Left lung (tissue), 10 donors: ENCODE measurements around the gene TRMT11. TPM values are rescaled to one million over a fixed set of nuclear protein-coding genes. Genes with fewer than 3 reads are reported as not detected.

Source experiments
- ATAC-seq: fragments of 200-7000 bp; cut with Tn5 transposase; one replicate; pipeline ENCODE4 v1.9.1; 2020; ENCODE audit warnings: moderate library complexity
- DNase-seq, 4 donors: peaks; one replicate each; pipeline ENCODE4 v3.0.0-alpha.2; 2013 to 2020
- H3K27ac ChIP-seq, 2 donors: fragments of 200-600 bp; sonication (generic) in 1 of 2; one replicate each; pipeline versions ENCODE4 v1.5.0 to v1.8.0; 2020 to 2021
- H3K27me3 ChIP-seq, 2 donors: fragments of 200-600 bp; sonication (generic) in 1 of 2; one replicate each; pipeline versions ENCODE4 v1.5.0 to v1.8.0; 2020 to 2021
- H3K36me3 ChIP-seq, 2 donors: fragments of 200-600 bp; sonication (generic) in 1 of 2; one replicate each; pipeline versions ENCODE4 v1.5.0 to v1.8.0; 2020 to 2021
- H3K4me1 ChIP-seq, 2 donors: fragments of 200-600 bp; one replicate each; pipeline ENCODE4 v1.8.0; 2021
- H3K4me3 ChIP-seq, 2 donors: fragments of 200-600 bp; sonication (generic) in 1 of 2; one replicate each; pipeline versions ENCODE4 v1.5.0 to v1.8.0; 2020 to 2021; ENCODE audit warnings: mild to moderate bottlenecking in 1 of 2
- H3K9me3 ChIP-seq, 2 donors: fragments of 200-600 bp; sonication (generic) in 1 of 2; one replicate each; pipeline versions ENCODE4 v1.5.0 to v1.8.0; 2020 to 2021
- CTCF ChIP-seq, 2 donors: fragments of 200-600 bp; sonication (generic) in 1 of 2; IDR thresholded peaks; one replicate each; pipeline versions ENCODE4 v1.5.0 to v1.8.0; 2021; ENCODE audit warnings: antibody characterized with exemption in 2 of 2
- intact Hi-C, 2 donors: fragments of 100-400 bp; cut with DNase I; formaldehyde crosslinking; loops; one replicate each; pipeline versions ENCODE4 v1.11.2 to v1.14.2; 2022
- polyA plus RNA-seq, 6 donors: library from polyadenylated mRNA; unstranded; fragments of 120-200 nt; gene quantifications; one replicate each; pipeline ENCODE4 v1.2.1, GENCODE V29; 2013; ENCODE audit not compliant: insufficient read length in 6 of 6
- total RNA-seq, 2 donors: library from RNA; stranded (reverse); fragmentation: NEBNext Ultra II Directional; extraction: Animal tissue kit (Norgen Biotek cat#: 25700); gene quantifications; one replicate each; pipeline ENCODE4 v1.2.1, GENCODE V29; 2021
- donor health status: DM: no; HTN: yes; CAD: no.
- donor health status: DM: no; HTN: no; CAD: no.

TRMT11 gene
- total and polyA plus RNA-seq, 8 donors: 17.2 to 39.7 (median 27.6) TPM

GRCh38 chr6:125985522-125985921 lies 818 bp upstream of the TRMT11 start:
- H3K27ac ChIP-seq: peak overlapping the region; percentile 74 to 78
- H3K4me1 ChIP-seq: peaks cover 6 to 22% of the 10 kb centered on the region in 2 donors
- peak overlapping the region in 1 of 2 donors; percentile 63 for H3K4me3 ChIP-seq
- intact Hi-C loops: no loop called here
- DNase-seq (no peak), ATAC-seq (peak; percentile 26)
- no peaks in the 10 kb centered on the region for H3K27me3 ChIP-seq
- TF ChIP-seq CTCF (IDR thresholded peaks at IDR 0.05): no peak
- no peaks in the 10 kb centered on the region for H3K9me3 ChIP-seq
- peaks cover 0 to 9% of the 10 kb centered on the region in 2 donors for H3K36me3 ChIP-seq

- ATAC-seq: no peak
- peaks cover 6 to 22% of the 10 kb centered on the region in 2 donors for H3K4me1 ChIP-seq
- peaks cover 0 to 9% of the 10 kb centered on the region in 2 donors for H3K36me3 ChIP-seq
- H3K27ac ChIP-seq: peak overlapping the region; percentile 74 to 78
- DNase-seq: no peak
- intact Hi-C loops: no loop called here
- H3K27me3 ChIP-seq: no peaks in the 10 kb centered on the region
- no peaks in the 10 kb centered on the region for H3K9me3 ChIP-seq
- H3K4me3 ChIP-seq: peak overlapping the region; percentile 63 to 89
- no peak for TF ChIP-seq CTCF (IDR thresholded peaks at IDR 0.05)
These were observed 400 bp upstream of the TRMT11 start for GRCh38 chr6:125985979-125986300.

- peak overlapping the region; percentile 63 to 89 for H3K4me3 ChIP-seq
- no peak for TF ChIP-seq CTCF (IDR thresholded peaks at IDR 0.05)
- H3K27me3 ChIP-seq: no peaks in the 10 kb centered on the region
- peak overlapping the region; percentile 74 to 78 for H3K27ac ChIP-seq
- ATAC-seq (peak; percentile 8), DNase-seq (peak in 1 of 4 donors; percentile 5)
- H3K4me1 ChIP-seq: peaks cover 6 to 22% of the 10 kb centered on the region in 2 donors
- no peaks in the 10 kb centered on the region for H3K9me3 ChIP-seq
- intact Hi-C loops: no loop called here
- peaks cover 0 to 3% of the 10 kb centered on the region in 2 donors for H3K36me3 ChIP-seq
These were observed 782 bp downstream of the TRMT11 start for GRCh38 chr6:125987026-125987617.

GRCh38 chr6:125988280-125988679 lies 1.9 kb downstream of the TRMT11 start:
- H3K4me3 ChIP-seq: no peak overlapping the region
- no peaks in the 10 kb centered on the region for H3K36me3 ChIP-seq
- DNase-seq (no peak), ATAC-seq (no peak)
- no peaks in the 10 kb centered on the region for H3K9me3 ChIP-seq
- H3K27me3 ChIP-seq: no peaks in the 10 kb centered on the region
- H3K4me1 ChIP-seq: peaks cover 6 to 22% of the 10 kb centered on the region in 2 donors
- TF ChIP-seq CTCF (IDR thresholded peaks at IDR 0.05): no peak
- H3K27ac ChIP-seq: no peak overlapping the region
- intact Hi-C loops: no loop called here

GRCh38 chr6:125989631-125990030 lies 3.3 kb downstream of the TRMT11 start:
- intact Hi-C loops: no loop called here

More at GRCh38 chr6:125989631-125990030, 3.3 kb downstream of the TRMT11 start:
- no peak for TF ChIP-seq CTCF (IDR thresholded peaks at IDR 0.05)
- no peak for DNase-seq
- no peaks in the 10 kb centered on the region for H3K36me3 ChIP-seq
- no peak overlapping the region for H3K4me3 ChIP-seq
- no peak overlapping the region for H3K27ac ChIP-seq
- no peaks in the 10 kb centered on the region for H3K27me3 ChIP-seq
- ATAC-seq: no peak
- no peaks in the 10 kb centered on the region for H3K9me3 ChIP-seq
- peaks cover 6 to 22% of the 10 kb centered on the region in 2 donors for H3K4me1 ChIP-seq
